GM12878 (cell line): ENCODE results near the gene PREX1. TPM values are rescaled to one million over a fixed set of nuclear protein-coding genes. Genes with fewer than 3 reads are reported as not detected.

Experiments
- ATAC-seq: fragments of 200-7000 bp; cut with Tn5 transposase; 3 replicates; pipeline ENCODE4 v1.9.1; 2020; ENCODE audit warnings: mild to moderate bottlenecking, moderate library complexity
- BruUV-seq: library from RNA; stranded (reverse); fragments of 400-500 nt; replicated peaks from 2 replicates; lab custom pipeline; 2021; lab: Mats Ljungman, UMichigan
- CTCF ChIA-PET: fragments of 300-600 bp; sonication (Branson Sonifier 250); formaldehyde crosslinking; extraction: SDS; loops from one replicate; lab custom pipeline; 2021; ENCODE audit warnings: inconsistent platforms; lab: Yijun Ruan, JAX
- POLR2A ChIA-PET: fragments of 350-600 bp; formaldehyde crosslinking; extraction: SDS; loops from one replicate; lab custom pipeline; 2021; ENCODE audit warnings: inconsistent platforms; lab: Charles Lee
- RAD21 ChIA-PET: fragments of 300-600 bp; sonication (Branson Sonifier 250); formaldehyde crosslinking; loops from one replicate; lab custom pipeline; 2023; ENCODE audit warnings: antibody characterized with exemption; ENCODE audit not compliant: unreplicated experiment; lab: Charles Lee
- SMC1A ChIA-PET: fragments of 300-600 bp; sonication (Branson Sonifier 250); formaldehyde crosslinking; loops from one replicate; lab custom pipeline; 2023; ENCODE audit not compliant: unreplicated experiment, uncharacterized antibody; lab: Charles Lee
- DNase-seq: peaks from one replicate; pipeline ENCODE4 v3.0.0-alpha.2; 2011; ENCODE audit warnings: low read depth, low spot score
- FAIRE-seq: peaks from 3 replicates; lab custom pipeline; 2011; peaks lifted over from hg19 to GRCh38; lab: Jason Lieb, UNC
- H2AFZ ChIP-seq: 2 replicates; pipeline ENCODE4 v1.6.0; 2011; ENCODE audit warnings: low read depth, low read length, control low read depth; ENCODE audit not compliant: control insufficient read depth
- H3K27ac ChIP-seq: 2 replicates; pipeline ENCODE4 v1.5.1; 2011; ENCODE audit warnings: control low read depth; ENCODE audit not compliant: control insufficient read depth, insufficient read depth
- H3K27me3 ChIP-seq, 2 experiments: replicated peaks in 1 of 2; 2 replicates each; pipeline versions ENCODE4 v1.6.0 to v1.6.1; 2011; ENCODE audit warnings: low read length in 1 of 2; ENCODE audit not compliant: control insufficient read depth in 2 of 2, insufficient read depth in 2 of 2
- H3K36me3 ChIP-seq, 2 experiments: 2 replicates each; pipeline ENCODE4 v1.5.1; 2011; ENCODE audit warnings: low read length in 1 of 2; ENCODE audit not compliant: control insufficient read depth in 2 of 2, insufficient read depth in 2 of 2
- H3K4me1 ChIP-seq: 2 replicates; pipeline ENCODE4 v1.6.1; 2011; ENCODE audit warnings: mild to moderate bottlenecking, low read length, moderate library complexity, mixed read lengths; ENCODE audit not compliant: control insufficient read depth, insufficient read depth
- H3K4me2 ChIP-seq: 2 replicates; pipeline ENCODE4 v1.6.0; 2011; ENCODE audit warnings: control low read depth; ENCODE audit not compliant: control insufficient read depth, insufficient read depth
- H3K4me3 ChIP-seq: fragments of 200-600 bp; sonication (generic); 2 replicates; pipeline ENCODE4 v1.5.1; 2016
- H3K79me2 ChIP-seq: 2 replicates; pipeline ENCODE4 v1.6.0; 2011; ENCODE audit warnings: low read length; ENCODE audit not compliant: control insufficient read depth, insufficient read depth
- H3K9ac ChIP-seq: 2 replicates; pipeline ENCODE4 v1.8.0; 2011; ENCODE audit warnings: low read length, control low read depth, mixed read lengths; ENCODE audit not compliant: control insufficient read depth, insufficient read depth
- H3K9me3 ChIP-seq: replicated peaks from 3 replicates; pipeline ENCODE4 v1.5.1; 2011; ENCODE audit warnings: mild to moderate bottlenecking, low read length; ENCODE audit not compliant: control insufficient read depth, insufficient read depth
- H4K20me1 ChIP-seq: 2 replicates; pipeline ENCODE4 v1.6.0; 2011; ENCODE audit not compliant: control insufficient read depth, insufficient read depth
- BCL11A ChIP-seq: IDR thresholded peaks from 2 replicates; pipeline ENCODE4 v1.6.1; 2011; ENCODE audit warnings: low read depth, low read length
- BHLHE40 ChIP-seq, 2 experiments: fragments of 450-650 bp in 1 of 2; IDR thresholded peaks; 2 replicates each; pipeline ENCODE4 v1.6.1; 2011 to 2017; ENCODE audit warnings: low read depth in 2 of 2, borderline replicate concordance in 1 of 2, improper control_type of control experiment in 1 of 2, low read length in 1 of 2, mild to moderate bottlenecking in 1 of 2
- CHD2 ChIP-seq: IDR thresholded peaks from 2 replicates; pipeline ENCODE4 v1.6.1; 2011; ENCODE audit warnings: low read depth, low read length, improper control_type of control experiment, borderline replicate concordance
- FOS ChIP-seq: IDR thresholded peaks from 3 replicates; pipeline ENCODE4 v1.6.1; 2011; ENCODE audit warnings: borderline replicate concordance; ENCODE audit not compliant: insufficient read length; ENCODE audit errors: extremely low read depth
- HSF1 ChIP-seq: fragments of 150-350 bp; IDR thresholded peaks from 2 replicates; pipeline ENCODE4 v1.6.1; 2014; ENCODE audit warnings: mild to moderate bottlenecking, low read depth, low read length
- IRF3 ChIP-seq: fragments of 450-650 bp; IDR thresholded peaks from 2 replicates; pipeline ENCODE4 v1.6.1; 2014; ENCODE audit warnings: mild to moderate bottlenecking
- JUNB ChIP-seq: IDR thresholded peaks from 2 replicates; pipeline ENCODE4 v1.6.1; 2016; ENCODE audit warnings: antibody characterized with exemption, mild to moderate bottlenecking
- MLLT1 ChIP-seq: fragments of 450-650 bp; IDR thresholded peaks from 2 replicates; pipeline ENCODE4 v1.6.1; 2016; ENCODE audit warnings: mild to moderate bottlenecking
- MXI1 ChIP-seq: fragments of 150-350 bp; IDR thresholded peaks from 2 replicates; pipeline ENCODE4 v1.6.1; 2011; ENCODE audit warnings: low read depth, mild to moderate bottlenecking, inconsistent platforms, low read length, improper control_type of control experiment
- NR2C1 ChIP-seq: fragments of 450-650 bp; IDR thresholded peaks from 2 replicates; pipeline ENCODE4 v1.6.1; 2017; ENCODE audit warnings: antibody characterized with exemption, mild to moderate bottlenecking, moderate library complexity
- PAX8 ChIP-seq: fragments of 450-650 bp; IDR thresholded peaks from 2 replicates; pipeline ENCODE4 v1.6.1; 2017; ENCODE audit warnings: mild to moderate bottlenecking, moderate library complexity
- SUPT20H ChIP-seq: IDR thresholded peaks from 2 replicates; pipeline ENCODE4 v1.6.1; 2011; ENCODE audit warnings: low read depth, mild to moderate bottlenecking, low read length, moderate library complexity, borderline replicate concordance; ENCODE audit not compliant: control insufficient read depth
- ZBED1 ChIP-seq: IDR thresholded peaks from 2 replicates; pipeline ENCODE4 v1.6.1; 2016; ENCODE audit warnings: borderline replicate concordance
- ZBTB40 ChIP-seq: fragments of 450-650 bp; IDR thresholded peaks from 2 replicates; pipeline ENCODE4 v1.6.1; 2016; ENCODE audit warnings: mild to moderate bottlenecking, moderate library complexity, borderline replicate concordance
- ZNF207 ChIP-seq: fragments of 450-650 bp; IDR thresholded peaks from 2 replicates; pipeline ENCODE4 v1.6.1; 2014; ENCODE audit warnings: antibody characterized with exemption, mild to moderate bottlenecking, borderline replicate concordance
- ZNF274 ChIP-seq: IDR thresholded peaks from one replicate; pipeline ENCODE4 v1.8.0; 2011; ENCODE audit not compliant: insufficient read length, insufficient read depth
- WGBS: methylation state at CpG from one replicate; pipeline ENCODE4 v1.1.6; 2016; ENCODE audit warnings: low lambda C conversion rate; ENCODE audit not compliant: insufficient replicate concordance, insufficient coverage; ENCODE audit errors: missing lambda C conversion rate; 5-methylcytosine and 5-hydroxymethylcytosine counted together
- in situ Hi-C: fragments of 300-500 bp; cut with MboI; formaldehyde crosslinking; loops from 9 replicates; pipeline ENCODE4 v1.14.3; 2018; ENCODE audit warnings: mixed read lengths
- intact Hi-C: fragments of 100-400 bp; cut with micrococcal nuclease; formaldehyde crosslinking; loops from one replicate; pipeline ENCODE4 v1.14.2; 2022; ENCODE audit not compliant: unreplicated experiment
- polyA plus RNA-seq, 11 experiments: library from polyadenylated mRNA; depleted of rRNA in 4 of 11; unstranded in 6 of 11; stranded (reverse) in 5 of 11; fragments of >200 nt; fragmentation: Nextera tagmentation in 4 of 11; fragmentation: Illumina TruSeq in 1 of 11; extraction: Ambion mirVana in 4 of 11; extraction: Trizol in 1 of 11; gene quantifications; 1 replicate in 1 of 11; 2 replicates in 10 of 11; pipeline versions ENCODE4 v1.2.1 to v1.2.3, GENCODE V29; 2011 to 2016; ENCODE audit warnings: inconsistent platforms in 2 of 11, missing spikeins in 2 of 11, low read depth in 1 of 11
- total RNA-seq, 4 experiments: library from RNA; depleted of rRNA in 3 of 4; stranded (reverse); fragments of >200 nt in 3 of 4; fragmentation: Illumina TruSeq in 1 of 4; extraction: Trizol in 1 of 4; gene quantifications; 2 replicates each; pipeline versions ENCODE4 v1.2.1 to v1.2.3, GENCODE V29; 2013 to 2021

The PREX1 gene
- total and polyA plus RNA-seq, 10 of the 15 experiments (the other 5 are each of a cell fraction or from before 2014, with no cell fraction given) = 2.6 to 114 (median 38.9) TPM

- Histone ChIP-seq H3K36me3 (peaks cover 16 to 33% of the 10 kb centered on the region in 2 experiments), H2AFZ (no peak overlapping the region), H3K9me3 (no peaks in the 10 kb centered on the region), H3K79me2 (peaks cover 27% of the 10 kb centered on the region), H4K20me1 (peaks cover 6% of the 10 kb centered on the region; the same call in 1 of the 2 replicates), H3K27ac (no peak overlapping the region), H3K4me2 (no peak overlapping the region), H3K9ac (no peak overlapping the region), H3K27me3 (no peaks in the 10 kb centered on the region), H3K4me1 (peaks cover 15% of the 10 kb centered on the region), H3K4me3 (no peak overlapping the region)
- POLR2A ChIA-PET = no interaction called here
- ATAC-seq = no peak
- no peak for DNase-seq
- CTCF ChIA-PET = interaction anchor here (1.2 kb wide), 1 partner anchor 32 kb away, joined by 3 read pairs; no protein-coding TSS in a partner anchor
- in situ Hi-C loops = no loop called here
- no peak for FAIRE-seq
- WGBS = 91% methylated on average over 7 of the region's 7 CpGs
- TF ChIP-seq MXI1 = no peak
- TF ChIP-seq JUNB = no peak
- TF ChIP-seq IRF3 = no peak
- no peak for TF ChIP-seq NR2C1
- no peak for TF ChIP-seq ZNF207
- TF ChIP-seq HSF1 = no peak
- TF ChIP-seq CHD2 = no peak
- TF ChIP-seq ZBTB40 = no peak
- TF ChIP-seq ZNF274 = no peak
- TF ChIP-seq PAX8 = no peak
- TF ChIP-seq BHLHE40 (IDR thresholded peaks at IDR 0.05; ENCODE audit: borderline replicate concordance in 1 of 2, low read depth in 2 of 2, low read length in 1 of 2) = no peak
- no peak for TF ChIP-seq MLLT1
- no peak for TF ChIP-seq ZBED1
- no peak for TF ChIP-seq BCL11A
- no peak for TF ChIP-seq FOS
- TF ChIP-seq SUPT20H = no peak
- RAD21 ChIA-PET = no interaction called here
- intact Hi-C loops = no loop called here
- SMC1A ChIA-PET = interaction anchor here (0.8 to 15.6 kb wide), 4 partner anchors 32 to 197 kb away, joined by 3 to 141 read pairs (median 3); no protein-coding TSS in a partner anchor
- BruUV-seq = no TSS peak
Measured at GRCh38 chr20:48708116-48708515, 119.7 kb downstream of the PREX1 start.
